DND-41 (cell line): Measurements from ENCODE around the gene RAB25.

ENCODE experiments used
- CTCF ChIP-seq: IDR thresholded peaks from 2 replicates; pipeline ENCODE4 v1.5.1; 2012; ENCODE audit warnings: borderline replicate concordance, low read length, moderate library complexity, mild to moderate bottlenecking; ENCODE audit not compliant: poor library complexity, severe bottlenecking; ENCODE audit errors: extremely low read depth
- EZH2 ChIP-seq: IDR thresholded peaks from 3 replicates; pipeline ENCODE4 v1.6.1; 2012; ENCODE audit warnings: borderline replicate concordance, low read depth, mild to moderate bottlenecking, moderate library complexity, low read length, inconsistent platforms; ENCODE audit not compliant: severe bottlenecking

GRCh38 chr1:156104065-156104810 lies 43.3 kb downstream of the RAB25 start:
- no peak for TF ChIP-seq CTCF
- TF ChIP-seq EZH2: no peak
